UCSD-AML1 (cell line): Measurements from ENCODE around the gene CEACAM6.
"Not testable (repeated sequence)": the region's sequence is repeated elsewhere in the genome, so short reads cannot be mapped to it uniquely, and the experiment has no call there.

Experiments
- DNase-seq: peaks from one replicate; lab custom pipeline; 2025; ENCODE audit not compliant: unreplicated experiment; lab: John Stamatoyannopoulos, UW

The CEACAM6 gene

DNA sequence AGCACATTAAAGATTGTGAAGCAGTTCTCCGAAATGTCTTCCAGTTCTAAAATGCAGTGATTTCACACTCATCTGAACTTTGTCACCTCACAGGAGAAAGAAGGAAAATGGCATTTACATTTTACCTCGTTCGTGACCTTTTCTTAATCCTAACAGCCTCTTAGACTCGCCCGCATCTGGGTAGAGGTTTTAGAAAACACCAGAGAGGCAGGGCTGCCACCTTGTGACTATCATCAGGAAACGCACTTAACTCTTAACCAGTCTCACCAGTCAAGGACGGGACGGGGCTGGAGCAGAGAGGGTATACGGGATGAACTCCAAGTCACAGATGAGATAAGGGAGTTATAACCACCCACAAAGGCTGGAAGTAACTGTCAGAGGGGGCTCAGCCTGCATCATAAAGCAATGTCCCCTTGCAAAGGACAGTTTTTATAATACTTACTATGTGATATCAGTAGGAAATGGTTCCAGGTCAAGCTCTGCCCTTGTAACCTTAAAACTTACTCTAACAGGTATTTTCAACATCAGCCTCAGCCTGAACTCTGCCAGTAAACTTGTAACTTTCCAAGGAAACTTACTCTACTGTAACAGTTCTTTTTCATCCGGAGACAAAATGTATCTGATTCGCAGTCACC is 8.6 kb upstream of the CEACAM6 start:
- peak; percentile 29 for DNase-seq

DNA sequence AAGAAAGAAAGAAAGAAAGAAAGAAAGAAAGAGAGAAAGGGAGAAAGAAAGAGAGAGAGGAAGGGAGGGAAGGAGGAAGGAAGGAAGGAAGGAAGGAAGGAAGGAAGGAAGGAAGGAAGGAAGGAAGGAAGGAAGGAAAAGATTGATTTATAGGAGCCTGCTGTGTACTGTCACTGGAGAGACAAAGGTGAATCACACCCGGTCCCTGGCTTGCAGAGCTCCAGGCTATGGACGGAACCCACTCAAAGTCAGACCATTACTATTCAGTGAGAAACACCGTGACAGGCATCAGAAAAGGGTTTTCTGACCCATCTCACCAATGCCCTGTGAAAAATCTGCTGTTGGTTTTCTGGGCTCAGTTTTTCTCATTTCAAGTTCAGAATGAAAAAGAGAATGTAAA is 7.3 kb upstream of the CEACAM6 start:
- DNase-seq, result no peak

DNA sequence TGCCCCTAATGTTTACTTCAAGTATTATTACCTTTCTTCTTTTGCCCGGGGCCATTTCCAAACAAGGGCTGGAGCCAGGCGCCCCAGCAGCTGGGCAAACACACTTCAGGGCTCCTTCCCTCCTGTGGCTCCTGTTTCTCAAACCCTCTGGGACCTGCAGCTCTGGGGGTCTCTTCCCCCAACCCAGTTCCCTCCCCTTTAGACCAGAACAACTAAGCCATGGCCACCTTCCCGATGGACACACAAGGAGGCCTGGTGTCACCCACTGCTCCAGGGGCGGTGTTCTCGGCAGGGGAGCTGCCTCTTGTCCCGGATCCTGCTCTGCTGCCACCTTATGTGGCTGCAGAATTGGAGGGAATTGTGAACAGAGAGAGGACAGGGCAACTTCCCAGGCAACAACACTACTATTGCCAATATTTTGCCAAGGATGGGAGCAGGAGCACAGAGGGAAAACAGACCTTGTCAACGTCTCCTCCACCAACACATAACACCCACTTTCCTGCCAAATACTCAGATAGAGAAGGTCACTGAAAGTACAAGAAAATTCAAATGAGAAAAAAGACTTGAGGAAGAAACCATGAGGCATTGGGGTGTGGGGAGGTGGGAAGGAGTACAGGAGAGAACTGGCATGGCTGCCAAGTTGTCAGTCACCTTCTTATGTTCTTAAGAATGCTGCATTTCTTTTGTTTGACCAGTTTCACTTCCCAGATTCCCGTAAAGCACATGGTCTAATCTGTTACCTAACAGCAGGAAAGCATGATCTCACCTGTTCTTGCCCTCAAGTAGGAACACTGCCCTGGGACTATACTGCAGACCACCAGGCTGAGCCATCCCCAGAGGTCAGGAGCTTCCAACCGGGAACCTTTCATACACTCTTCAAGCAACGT is 4.8 kb upstream of the CEACAM6 start:
- DNase-seq, result not testable (repeated sequence)

DNA sequence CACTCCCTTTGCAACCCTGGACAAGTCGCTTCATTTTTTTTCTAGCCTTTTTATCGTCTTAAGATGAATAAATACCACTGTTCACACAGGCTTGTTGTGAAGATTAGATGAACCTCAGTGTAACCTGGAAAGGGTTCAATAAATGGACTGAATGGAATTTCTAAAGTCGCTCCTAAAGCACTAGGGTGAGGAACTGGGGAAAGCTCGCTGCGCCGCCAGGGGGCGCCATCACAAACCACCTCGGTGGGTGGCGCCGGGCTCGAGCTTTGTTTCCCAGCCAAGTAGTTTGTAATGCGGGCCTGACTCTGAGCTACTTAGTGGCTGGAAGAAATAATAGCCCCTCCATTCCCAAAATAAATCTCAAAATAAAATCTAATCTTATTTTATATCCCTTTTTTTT is 2.2 kb upstream of the CEACAM6 start:
- DNase-seq, result peak; percentile 74

DNA sequence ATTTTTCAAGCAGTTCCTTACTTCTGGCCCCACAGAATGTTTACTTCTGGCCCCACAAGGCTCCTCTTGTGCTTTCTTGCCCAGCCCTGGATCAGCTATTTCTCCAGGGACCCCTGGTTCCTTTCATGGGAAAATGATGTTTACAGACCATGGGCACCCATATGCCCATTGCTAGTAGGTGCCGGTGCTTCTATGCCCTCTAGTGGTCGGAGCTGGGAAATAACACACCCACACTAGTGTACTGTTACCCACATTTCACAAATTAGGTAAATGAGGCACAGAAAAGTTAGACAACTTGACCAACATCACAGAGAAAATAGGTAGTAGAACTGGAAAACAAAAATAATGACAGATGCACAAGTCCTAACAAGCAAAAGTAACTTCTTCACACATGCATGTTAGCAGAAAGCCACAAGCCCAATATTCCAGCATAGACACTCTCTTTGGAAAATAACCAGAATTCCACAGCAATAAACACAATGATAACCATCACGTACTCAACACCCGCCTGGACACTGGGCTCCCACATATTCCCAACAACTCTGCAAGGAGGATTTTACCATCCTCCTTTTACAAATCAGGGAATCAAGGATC is 1.3 kb upstream of the CEACAM6 start:
- DNase-seq, result peak; percentile 30

DNA sequence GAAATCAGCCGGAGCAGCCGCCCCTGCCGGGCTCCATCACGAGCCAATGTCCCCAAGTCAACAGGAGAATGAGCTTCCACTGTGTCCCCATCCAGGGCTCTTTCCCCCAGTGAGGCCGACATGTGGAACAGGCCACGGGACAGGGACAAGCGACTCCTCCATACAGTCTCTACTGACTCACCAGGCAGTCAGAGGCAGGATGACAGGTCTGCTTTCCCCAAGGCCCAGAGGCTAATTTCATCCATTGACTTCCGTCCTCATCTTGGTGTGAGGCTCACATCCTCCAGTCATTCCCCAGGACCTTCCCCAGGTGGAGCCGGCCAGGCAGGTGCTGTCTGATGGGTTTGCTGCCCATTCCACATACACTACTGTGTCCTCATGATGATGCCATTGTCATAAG is 3.5 kb downstream of the CEACAM6 start:
- no peak for DNase-seq

DNA sequence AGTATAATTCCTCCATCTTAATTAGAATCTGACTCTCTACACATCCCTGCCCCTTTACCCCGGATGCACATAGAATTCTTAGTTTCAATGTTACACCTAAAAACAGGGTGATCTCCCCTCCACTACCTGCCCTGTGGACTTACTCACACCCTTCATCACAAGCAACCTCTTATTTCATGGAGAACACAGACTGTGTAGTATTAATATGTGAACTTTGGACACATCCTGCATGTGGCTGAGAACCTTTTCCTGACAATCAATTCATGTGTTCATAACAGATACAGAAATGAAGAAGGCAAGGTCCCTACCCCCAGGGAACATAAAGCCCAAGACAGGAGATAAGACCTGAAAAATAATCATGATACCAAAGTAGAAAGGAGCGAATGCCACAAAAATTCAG is 11.8 kb downstream of the CEACAM6 start:
- DNase-seq, result no peak

DNA sequence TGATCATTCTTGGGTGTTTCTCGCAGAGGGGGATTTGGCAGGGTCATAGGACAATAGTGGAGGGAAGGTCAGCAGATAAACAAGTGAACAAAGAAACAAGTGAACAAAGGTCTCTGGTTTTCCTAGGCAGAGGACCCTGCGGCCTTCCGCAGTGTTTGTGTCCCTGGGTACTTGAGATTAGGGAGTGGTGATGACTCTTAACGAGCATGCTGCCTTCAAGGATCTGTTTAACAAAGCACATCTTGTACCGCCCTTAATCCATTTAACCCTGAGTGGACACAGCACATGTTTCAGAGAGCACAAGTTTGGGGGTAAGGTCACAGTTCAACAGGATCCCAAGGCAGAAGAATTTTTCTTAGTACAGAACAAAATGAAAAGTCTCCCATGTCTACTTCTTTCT is 12.8 kb downstream of the CEACAM6 start:
- DNase-seq, result not testable (repeated sequence)

DNA sequence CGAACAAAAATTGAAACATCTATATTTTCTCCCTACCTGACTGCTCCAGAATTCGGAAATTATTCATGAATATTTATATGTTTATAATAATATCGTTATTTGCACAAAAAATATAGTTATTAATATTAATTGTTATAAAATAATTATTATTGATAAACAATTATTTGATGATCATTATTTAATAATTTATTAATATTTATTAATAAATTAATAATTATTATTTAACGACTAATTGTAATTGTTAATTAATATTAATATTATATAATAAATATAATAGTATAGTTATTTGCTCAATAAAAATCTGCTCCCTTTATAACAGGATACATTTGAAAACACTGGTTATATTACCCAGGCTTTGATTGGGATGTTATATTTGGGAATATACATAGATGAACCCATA is 14.3 kb downstream of the CEACAM6 start:
- DNase-seq, result no peak

DNA sequence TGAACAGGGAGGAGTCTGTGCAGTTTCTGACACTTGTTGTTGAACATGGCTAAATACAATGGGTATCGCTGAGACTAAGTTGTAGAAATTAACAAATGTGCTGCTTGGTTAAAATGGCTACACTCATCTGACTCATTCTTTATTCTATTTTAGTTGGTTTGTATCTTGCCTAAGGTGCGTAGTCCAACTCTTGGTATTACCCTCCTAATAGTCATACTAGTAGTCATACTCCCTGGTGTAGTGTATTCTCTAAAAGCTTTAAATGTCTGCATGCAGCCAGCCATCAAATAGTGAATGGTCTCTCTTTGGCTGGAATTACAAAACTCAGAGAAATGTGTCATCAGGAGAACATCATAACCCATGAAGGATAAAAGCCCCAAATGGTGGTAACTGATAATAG is 16.1 kb downstream of the CEACAM6 start:
- DNase-seq, result no peak

DNA sequence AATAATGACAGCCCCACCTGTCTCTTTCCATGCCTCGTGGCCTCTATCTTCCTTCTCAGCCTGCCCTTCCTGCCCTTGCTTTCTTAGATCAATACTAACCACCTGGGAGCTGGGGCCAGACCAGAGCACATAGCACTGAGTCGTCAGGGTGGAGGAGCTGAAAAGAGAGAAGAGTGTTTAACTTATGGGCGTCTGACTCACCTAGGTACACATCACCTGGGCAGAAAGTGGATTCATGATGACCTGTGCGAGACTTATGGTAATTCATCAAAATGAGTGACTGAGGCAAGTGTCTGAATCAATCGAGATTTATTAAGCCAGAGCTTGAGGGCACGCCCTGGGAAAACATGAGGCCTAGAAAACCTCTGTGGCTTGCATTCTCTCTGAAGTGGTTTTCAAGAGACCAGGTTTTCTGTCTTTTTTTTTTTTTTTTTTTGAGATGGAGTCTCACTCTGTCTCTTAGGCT is 19.2 kb downstream of the CEACAM6 start:
- no peak for DNase-seq

DNA sequence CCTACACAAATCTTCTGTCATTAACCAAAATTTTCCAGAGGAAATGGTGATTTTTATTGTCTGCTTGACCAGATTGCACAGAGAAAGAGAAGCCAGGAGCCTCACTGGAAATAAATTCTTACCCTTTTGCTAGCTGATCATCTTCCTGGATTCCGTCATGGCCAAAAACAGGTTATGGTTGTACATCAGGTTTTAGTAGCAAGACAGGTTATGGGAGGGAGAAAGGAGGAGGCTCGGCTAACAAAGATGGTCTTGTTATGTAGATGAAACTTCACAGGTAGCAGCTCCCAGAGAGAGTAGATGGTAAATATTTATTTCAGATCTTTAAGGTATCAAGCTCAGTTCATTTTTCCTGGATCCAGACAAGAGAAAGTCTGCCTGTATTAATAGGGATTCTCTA is 21.4 kb downstream of the CEACAM6 start:
- DNase-seq, result no peak

DNA sequence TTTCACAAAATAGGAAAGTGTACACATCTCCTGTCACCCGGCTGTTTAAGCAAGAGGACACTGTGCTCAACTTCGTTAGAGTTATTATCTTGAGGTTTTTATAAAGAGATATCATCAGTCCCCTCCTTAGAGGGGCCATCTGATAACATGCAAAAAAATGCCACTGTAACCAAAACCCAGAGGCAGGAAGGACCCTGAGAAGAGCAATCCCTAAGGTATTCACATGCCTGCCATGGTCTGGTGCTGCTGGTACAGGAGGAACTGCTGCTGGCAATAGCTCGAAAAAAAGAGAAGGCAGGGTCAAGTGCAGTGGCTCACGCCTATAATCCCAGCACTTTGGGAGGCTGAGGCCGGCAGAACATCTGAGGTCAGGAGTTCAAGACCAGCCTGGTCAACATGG is 28.3 kb downstream of the CEACAM6 start:
- DNase-seq, result no peak

DNA sequence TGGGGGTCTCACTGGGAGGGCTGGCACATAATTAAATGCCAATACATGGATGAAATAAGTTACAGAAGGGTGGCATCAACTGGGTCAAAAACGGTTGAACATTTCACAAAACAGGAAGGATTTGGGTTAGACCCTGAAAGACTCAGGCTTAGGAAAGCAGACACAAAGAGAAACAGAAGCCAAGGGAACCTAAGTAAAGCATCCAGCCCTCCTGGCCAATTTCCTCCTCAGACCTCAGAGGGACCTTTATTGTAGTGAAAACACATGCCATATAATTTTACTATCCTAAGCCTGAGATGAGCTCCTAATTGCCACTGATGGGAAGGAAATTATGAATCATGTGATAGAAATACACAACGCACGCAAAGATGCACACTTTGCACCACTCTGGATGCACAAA is 29.0 kb downstream of the CEACAM6 start:
- no peak for DNase-seq

DNA sequence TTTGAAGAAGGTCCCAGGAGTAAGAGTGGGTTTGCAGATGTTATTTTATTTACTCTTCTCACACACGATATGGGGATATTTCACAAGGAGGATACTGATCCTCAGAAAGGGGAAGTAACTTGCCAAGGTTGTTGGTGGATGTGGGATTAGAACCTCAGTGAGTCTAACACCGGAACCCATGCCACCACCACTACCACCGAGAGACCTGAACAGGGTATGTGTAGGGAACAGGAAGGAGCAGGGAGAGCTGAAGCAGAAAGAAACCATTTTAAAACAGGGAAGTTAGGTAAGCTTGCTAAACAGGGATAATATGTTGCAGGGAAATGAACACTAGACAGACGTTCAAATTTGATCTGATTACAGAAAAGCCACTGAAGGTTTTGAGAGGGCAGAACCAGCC is 29.4 kb downstream of the CEACAM6 start:
- peak; percentile 60 for DNase-seq

DNA sequence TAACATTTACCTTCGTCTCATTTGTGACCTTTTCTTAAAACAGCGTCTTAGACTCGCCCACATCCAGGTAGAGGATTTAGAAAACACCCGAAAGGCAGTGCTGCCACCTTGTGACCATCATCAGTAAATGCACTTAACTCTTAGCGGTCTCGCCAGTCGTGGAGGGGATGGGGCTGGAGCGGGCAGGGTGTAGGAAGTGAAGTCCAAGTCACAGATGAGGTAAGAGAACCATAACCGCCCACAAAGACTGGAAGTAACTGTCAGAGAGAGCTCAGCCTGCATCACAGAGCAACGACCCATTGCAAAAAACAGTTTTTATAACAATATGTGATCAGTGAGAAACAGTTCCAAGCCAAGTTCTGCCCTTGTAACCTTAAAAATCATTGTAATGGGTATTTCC is 30.3 kb downstream of the CEACAM6 start:
- peak; percentile 78 for DNase-seq

DNA sequence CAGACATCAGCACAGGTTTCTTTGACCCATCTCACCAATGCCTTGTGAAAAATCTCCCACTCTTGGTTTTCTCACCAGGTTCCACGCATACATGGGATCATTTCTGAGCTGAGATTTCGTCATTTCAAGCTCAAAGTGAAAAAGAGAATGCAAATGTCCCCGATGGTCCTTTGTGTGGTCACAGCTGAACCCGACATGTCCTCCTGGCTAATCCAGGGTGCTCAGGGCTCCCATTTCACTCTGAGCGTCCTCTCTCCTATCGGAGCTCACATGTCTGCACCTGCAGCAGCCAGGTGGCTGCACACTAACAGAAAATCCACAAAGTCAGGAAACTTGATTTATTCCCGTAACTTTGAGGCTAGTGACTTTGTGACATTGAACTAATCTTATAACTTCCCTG is 31.7 kb downstream of the CEACAM6 start:
- DNase-seq, result no peak

DNA sequence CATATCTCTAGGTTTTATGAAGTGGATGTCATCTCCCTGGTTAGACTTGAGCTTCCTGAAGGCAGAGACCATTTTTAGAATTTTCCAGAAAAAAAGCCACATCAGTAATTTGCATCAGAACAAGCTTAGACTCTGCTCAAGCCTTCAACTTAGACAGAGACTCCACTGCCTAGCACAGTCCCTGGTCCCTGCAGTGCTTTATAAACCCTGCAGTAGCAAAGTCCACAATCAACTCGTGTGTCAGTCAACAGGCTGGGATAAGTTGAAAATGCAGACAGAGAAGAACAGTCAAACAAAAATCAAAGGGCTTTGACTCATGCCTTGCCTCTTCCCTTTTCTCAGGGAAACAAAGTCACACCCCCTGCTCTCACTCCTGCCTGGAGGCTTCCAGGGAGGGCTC is 33.2 kb downstream of the CEACAM6 start:
- not testable (repeated sequence) for DNase-seq

DNA sequence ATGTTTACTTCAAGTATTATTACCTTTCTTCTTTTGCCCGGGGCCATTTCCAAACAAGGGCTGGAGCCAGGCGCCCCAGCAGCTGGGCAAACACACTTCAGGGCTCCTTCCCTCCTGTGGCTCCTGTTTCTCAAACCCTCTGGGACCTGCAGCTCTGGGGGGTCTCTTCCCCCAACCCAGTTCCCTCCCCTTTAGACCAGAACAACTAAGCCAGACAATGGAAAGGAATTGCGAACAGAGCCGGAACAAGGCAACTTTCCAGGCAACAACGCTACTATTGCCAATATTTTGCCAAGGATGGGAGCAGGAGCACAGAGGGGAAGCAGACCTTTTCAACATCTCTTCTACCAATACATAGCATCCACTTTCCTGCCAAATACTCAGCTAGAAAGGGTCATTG is 33.7 kb downstream of the CEACAM6 start:
- DNase-seq, result not testable (repeated sequence)

DNA sequence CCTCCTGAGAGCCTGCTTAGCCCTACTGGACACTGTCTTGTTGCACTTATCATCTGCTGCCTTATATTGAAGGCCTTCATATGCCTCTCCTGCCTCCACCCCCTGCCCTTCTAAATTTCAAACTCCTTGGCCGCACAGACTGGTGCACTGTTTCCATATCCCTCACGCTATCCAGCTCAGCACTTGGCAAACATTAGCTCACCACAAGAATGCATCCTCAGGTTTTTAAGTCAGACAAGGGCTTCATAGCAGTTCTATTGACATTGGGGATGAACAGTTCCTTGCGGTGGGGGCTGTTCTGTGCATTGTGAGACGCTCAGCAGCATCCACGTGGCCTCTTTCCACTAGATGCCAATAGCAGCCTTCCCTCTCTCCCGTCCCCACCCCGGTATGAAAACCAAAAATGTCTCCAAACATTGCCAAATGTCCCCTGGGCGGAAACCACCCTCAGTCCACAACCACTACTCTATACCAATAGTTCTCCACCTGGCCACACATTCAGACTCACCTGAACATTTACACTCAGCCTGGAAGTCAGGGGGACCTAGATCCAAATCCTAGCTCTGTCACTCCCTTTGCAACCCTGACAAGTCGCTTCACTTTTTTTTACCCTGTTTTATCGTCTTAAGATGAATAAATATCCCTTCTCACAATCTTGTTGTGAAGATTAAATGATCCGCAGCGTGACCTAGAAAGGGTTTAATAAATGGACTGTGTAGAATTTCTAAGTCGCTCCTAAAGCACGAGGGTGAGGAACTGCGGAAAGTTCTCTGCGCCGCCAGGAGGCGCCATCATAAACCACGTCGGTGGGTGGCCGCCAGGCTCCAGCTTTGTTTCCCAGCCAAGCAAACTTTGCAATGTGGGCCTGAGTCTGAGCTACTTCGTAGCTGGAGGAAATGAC is 37.4 kb downstream of the CEACAM6 start:
- DNase-seq, result peak; percentile 66

DNA sequence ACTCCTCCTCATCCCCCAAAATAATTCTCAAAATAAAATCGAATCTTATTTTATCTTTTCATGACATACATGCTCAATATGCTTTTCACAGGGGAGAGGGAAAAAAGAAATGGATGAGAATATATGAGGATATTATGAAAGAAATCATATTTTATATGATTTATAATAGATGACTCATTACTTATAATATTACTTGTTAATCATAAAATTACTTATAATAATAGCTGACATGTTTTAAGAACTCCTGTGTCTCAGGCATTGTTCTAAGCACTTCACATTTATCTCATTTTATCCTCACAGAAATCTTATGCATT is 38.0 kb downstream of the CEACAM6 start:
- DNase-seq, result no peak
